ENCODE results near the gene PICK1.

PICK1 gene

DNA sequence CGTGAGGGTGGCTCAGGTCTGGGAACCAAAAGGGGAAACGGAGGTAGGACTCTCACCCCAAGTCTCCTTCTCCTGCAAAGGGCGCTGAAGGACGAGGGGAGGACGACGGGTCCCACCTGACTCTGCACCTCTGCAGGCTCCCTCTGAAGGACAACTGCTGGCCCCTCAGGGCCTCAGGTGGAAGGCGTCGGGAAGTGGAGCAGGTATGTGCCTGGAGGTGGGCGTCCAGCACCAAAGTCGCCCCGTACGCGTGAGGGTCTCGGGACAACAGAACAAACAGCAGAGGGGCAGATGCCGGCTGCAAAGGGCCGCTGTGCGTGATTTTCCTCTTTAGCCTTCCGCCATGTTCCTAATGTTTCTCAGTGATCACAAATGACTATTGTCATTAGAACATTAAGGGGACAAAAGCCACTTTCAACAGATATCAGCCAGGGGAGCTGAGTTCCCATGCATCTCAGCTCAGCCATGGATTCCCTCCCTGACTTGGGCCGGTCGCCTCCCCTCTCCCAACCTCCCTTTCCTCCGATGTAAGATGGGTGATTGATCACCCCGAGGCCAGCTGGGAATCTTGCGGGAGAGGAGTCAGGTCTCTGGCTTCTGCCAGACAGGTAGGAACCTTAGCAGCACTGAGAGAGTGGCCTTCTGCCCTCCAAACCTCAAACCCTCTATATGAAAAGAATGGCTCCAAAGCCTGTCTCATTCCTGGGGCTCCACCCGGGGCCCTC lies 25.9 kb downstream of the PICK1 start:
- CTCF ChIA-PET: interaction anchor here (0.6 to 0.8 kb wide), 2 partner anchors 14 to 20 kb away, joined by 3 read pairs; no protein-coding TSS in a partner anchor
- POLR2A ChIA-PET (ENCODE audit: low non-redundant PET): no interaction called here
- H3K27ac ChIP-seq: no peak overlapping the region
- TF ChIP-seq, protein P1, sequence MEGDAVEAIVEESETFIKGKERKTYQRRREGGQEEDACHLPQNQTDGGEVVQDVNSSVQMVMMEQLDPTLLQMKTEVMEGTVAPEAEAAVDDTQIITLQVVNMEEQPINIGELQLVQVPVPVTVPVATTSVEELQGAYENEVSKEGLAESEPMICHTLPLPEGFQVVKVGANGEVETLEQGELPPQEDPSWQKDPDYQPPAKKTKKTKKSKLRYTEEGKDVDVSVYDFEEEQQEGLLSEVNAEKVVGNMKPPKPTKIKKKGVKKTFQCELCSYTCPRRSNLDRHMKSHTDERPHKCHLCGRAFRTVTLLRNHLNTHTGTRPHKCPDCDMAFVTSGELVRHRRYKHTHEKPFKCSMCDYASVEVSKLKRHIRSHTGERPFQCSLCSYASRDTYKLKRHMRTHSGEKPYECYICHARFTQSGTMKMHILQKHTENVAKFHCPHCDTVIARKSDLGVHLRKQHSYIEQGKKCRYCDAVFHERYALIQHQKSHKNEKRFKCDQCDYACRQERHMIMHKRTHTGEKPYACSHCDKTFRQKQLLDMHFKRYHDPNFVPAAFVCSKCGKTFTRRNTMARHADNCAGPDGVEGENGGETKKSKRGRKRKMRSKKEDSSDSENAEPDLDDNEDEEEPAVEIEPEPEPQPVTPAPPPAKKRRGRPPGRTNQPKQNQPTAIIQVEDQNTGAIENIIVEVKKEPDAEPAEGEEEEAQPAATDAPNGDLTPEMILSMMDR (conservative IDR thresholded peaks at IDR 0.05; ENCODE audit: low read depth): no peak
- DNase-seq (ENCODE audit: low spot score): no peak

DNA sequence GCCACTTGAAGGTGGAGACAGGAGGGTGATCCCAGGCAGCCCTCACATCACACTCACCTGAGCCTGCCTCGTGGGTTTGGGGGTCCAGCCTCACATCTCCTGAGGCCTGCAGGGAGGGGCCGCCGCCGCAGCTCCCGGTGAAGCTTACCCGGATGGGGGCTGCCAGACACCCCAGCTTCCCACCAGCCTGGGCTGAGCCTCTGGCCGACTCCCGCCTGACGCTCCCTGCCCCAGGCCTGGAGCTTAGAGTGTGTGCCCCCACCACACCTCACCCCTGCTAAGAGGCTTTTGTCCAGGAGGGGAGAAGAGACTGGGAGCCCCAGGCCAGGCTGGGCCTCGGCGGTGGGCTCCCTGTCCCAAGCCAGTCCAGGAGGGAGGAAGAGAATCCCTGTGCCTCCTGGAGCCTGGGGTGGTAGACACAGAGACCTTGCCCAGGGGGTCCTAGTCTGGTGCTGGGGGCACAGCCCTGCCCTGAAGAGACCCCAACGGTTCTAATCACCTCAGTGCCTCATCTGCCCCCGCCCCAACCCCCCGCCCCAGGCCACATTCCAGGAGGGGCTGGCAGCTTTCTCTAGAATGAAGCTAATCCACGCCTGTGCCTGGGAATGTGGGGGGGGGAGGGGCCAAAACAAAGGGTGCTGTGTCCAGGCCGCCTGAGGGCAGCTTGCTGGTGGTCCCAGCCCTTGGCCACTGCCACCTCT lies 26.9 kb downstream of the PICK1 start, which contains the start of gene SLC16A8:
SLC16A8 (minus strand) TSS at position 254 of the 701 bp plus-strand sequence. CDS start 1,311 bp downstream, outside the sequence.
- ChIA-PET CTCF (interaction anchor here (0.6 to 0.8 kb wide), 2 partner anchors 15 to 19 kb away, joined by 3 read pairs; no protein-coding TSS in a partner anchor), POLR2A (ENCODE audit: low non-redundant PET) (no interaction called here)
- TF ChIP-seq, protein P1 (conservative IDR thresholded peaks at IDR 0.05; ENCODE audit: low read depth): no peak
- no peak within 1 kb of the TSS for H3K27ac ChIP-seq
- DNase-seq (ENCODE audit: low spot score): no peak

DNA sequence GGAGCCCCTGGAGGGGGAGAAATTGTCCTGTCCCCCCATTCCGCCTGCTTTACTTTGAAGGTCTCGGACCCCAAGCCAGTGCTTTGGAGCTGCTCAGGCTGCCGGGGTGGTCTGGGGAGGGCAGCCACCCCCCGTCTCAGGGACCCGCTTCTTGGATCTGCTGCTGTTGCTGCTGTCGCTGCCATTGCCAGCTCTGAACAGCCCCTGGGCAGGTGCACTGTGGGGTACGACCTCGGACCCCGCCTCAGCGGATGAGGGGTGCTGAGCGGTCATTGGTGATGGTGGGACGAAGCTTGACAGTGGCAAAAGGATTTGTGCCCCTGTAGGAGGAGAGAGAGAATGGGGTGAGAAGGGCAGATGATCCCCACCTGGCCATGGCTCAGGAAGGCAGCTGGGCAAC lies 27.9 kb downstream of the PICK1 start:
- POLR2A ChIA-PET (ENCODE audit: low non-redundant PET): no interaction called here
- CTCF ChIA-PET: interaction anchor here (0.6 kb wide), 2 partner anchors 12 to 487 kb away, joined by 4 read pairs; no protein-coding TSS in a partner anchor

DNA sequence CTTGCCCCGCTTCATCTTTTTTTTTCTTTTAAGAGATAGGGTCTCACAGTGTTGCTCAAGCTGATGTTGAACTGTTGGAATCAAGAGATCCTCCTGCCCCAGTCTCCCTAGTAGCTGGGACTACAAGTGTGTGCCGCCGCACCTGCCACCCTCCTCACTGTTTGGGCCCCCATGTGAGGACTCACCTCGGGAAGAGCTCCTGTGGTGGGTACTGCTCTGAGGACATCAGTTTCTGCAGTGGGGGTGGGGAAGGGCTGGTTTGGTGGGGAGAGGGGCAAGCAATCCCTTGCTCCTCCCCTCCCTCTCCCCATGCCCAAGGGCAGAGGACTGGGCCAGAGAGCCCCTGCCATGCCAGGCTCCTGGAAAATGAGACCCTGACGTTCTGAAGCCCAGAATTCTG lies 28.3 kb downstream of the PICK1 start:
- DNase-seq (ENCODE audit: low spot score): no peak
- POLR2A ChIA-PET (ENCODE audit: low non-redundant PET): no interaction called here
- CTCF ChIA-PET: interaction anchor here (0.6 kb wide), 2 partner anchors 12 to 487 kb away, joined by 4 read pairs; no protein-coding TSS in a partner anchor
- no peak overlapping the region for H3K27ac ChIP-seq
- TF ChIP-seq, protein P1 (conservative IDR thresholded peaks at IDR 0.05; ENCODE audit: low read depth): no peak

More for the DNA sequence above, 27.9 kb downstream of the PICK1 start:
- no peak for DNase-seq (ENCODE audit: low spot score)
- TF ChIP-seq, protein P1 (conservative IDR thresholded peaks at IDR 0.05; ENCODE audit: low read depth): no peak
- no peak overlapping the region for H3K27ac ChIP-seq

DNA sequence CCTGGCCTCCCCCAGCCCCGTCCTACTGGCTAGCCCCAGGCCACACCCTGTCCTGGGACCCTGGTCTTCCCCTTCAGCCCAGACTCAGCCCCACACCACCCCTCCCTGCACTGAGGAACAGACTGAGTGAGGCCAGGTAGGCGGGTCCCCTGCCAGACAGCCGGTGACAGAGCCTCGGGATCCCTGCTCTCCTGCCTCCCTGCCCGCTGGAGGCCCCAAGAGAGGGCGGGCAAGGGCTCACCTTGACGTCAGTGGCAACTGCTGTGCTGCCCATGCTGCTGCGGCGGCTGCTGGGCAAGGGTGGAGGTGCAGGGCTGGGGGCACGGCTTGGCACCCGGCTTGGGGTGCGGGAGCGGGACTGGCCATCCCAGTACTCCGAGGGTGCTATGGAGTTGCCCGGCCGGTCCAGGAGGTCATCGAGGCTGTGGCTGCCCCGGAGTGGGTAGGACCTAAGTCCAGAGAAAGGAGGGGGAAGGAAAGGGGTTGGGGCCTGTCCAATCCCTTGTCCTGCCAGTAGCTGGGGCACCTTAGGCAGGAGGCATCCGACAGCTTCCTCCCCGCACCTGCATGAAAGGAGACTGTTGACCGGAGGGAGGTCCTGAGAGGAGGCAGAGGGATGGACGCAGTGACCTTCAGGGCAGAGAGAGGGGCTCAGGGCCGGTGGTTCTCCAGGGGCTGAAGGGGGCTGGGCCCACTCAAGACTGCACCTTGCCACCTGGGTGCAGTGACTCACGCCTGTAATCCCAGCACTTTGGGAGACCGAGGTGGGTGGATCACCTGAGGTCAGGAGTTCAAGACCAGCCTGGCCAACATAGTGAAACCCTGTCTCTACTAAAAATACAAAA lies 29.0 kb downstream of the PICK1 start:
- no peak for DNase-seq (ENCODE audit: low spot score)
- CTCF ChIA-PET: no interaction called here
- TF ChIP-seq, protein P1 (conservative IDR thresholded peaks at IDR 0.05; ENCODE audit: low read depth): no peak
- POLR2A ChIA-PET (ENCODE audit: low non-redundant PET): no interaction called here
- H3K27ac ChIP-seq: no peak overlapping the region

DNA sequence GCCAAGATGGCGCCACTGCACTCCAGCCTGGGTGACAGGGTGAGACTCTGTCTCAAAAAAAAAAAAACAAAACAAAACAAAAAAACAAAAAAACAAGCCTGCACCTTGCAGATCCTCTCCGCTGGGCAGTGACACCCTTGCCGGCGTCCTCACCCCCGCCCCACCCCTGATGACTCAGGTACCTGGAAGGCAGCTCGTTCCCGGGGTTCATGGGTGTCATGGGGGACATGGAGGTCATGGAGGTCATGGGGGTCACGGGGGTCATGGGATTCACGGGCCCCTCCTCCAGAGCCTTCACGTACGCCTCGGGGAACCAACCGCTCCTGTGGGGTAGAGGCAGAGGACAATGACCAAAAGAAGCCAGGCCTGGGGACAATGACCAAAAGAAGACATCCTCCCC lies 29.7 kb downstream of the PICK1 start:
- H3K27ac ChIP-seq: no peak overlapping the region
- TF ChIP-seq, protein P1 (conservative IDR thresholded peaks at IDR 0.05; ENCODE audit: low read depth): no peak
- CTCF ChIA-PET: no interaction called here
- POLR2A ChIA-PET (ENCODE audit: low non-redundant PET): no interaction called here
- peak; percentile 38 for DNase-seq (ENCODE audit: low spot score)

All from RWPE1 (cell line).